B cell (primary cell): Measurements from ENCODE around the gene IL17B.

Source experiments
- EZH2 ChIP-seq: IDR thresholded peaks from 2 replicates; pipeline ENCODE4 v1.6.1; 2012; ENCODE audit warnings: borderline replicate concordance, low read depth, mild to moderate bottlenecking, moderate library complexity, low read length; ENCODE audit not compliant: insufficient read depth, poor library complexity, severe bottlenecking
- TF ChIP-seq, protein P1 (sequence below): fragments of 200-600 bp; IDR thresholded peaks from one replicate; pipeline ENCODE4 v1.8.0; 2022; ENCODE audit warnings: antibody characterized with exemption, mild to moderate bottlenecking

DNA sequence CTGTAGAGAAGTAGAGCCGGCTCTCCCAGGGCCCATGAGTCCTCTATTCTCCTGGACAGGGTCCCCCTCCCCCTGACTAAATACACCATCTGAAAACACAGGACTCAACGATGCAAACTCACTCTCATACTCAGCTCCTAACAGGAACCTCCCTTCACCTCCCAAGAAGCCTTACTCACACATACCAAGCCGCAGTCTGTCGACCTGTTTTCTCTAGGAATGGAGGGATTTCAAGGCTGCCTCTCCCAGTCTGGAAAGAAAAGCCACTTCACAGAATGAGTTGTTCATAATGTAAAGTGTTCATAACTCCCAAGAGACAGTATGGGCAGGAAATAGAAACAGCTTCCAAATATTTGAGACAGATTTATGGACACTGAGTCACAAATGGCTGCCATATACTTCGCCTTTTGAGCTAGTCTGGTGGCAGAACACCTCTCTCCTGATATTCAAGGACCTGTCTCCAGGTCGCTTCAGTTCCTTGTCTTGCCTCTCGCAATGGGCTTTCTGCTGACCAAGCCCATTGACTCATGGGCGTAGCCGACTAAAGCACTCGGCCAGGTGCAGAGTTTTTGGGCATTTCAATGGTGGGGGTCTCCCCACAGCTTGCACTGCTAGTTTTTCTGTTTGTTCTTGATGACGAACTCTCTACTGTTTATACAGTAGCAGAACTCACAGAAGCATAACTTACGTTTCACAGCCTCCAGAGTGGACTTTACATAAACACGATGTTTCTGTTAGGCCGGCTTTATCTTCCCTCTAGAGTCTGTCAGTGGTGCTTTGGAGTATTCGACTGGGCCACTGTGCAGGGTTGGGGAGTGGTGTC is 25.0 kb upstream of the IL17B start:
- TF ChIP-seq, protein P1, sequence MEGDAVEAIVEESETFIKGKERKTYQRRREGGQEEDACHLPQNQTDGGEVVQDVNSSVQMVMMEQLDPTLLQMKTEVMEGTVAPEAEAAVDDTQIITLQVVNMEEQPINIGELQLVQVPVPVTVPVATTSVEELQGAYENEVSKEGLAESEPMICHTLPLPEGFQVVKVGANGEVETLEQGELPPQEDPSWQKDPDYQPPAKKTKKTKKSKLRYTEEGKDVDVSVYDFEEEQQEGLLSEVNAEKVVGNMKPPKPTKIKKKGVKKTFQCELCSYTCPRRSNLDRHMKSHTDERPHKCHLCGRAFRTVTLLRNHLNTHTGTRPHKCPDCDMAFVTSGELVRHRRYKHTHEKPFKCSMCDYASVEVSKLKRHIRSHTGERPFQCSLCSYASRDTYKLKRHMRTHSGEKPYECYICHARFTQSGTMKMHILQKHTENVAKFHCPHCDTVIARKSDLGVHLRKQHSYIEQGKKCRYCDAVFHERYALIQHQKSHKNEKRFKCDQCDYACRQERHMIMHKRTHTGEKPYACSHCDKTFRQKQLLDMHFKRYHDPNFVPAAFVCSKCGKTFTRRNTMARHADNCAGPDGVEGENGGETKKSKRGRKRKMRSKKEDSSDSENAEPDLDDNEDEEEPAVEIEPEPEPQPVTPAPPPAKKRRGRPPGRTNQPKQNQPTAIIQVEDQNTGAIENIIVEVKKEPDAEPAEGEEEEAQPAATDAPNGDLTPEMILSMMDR, result no peak
- no peak for TF ChIP-seq EZH2
